K562 (cell line): ENCODE measurements around the gene FBXW11. TPM values are rescaled to one million over a fixed set of nuclear protein-coding genes. Genes with fewer than 3 reads are reported as not detected.

Experiments used
- ATAC-seq: fragments of 200-7000 bp; cut with Tn5 transposase; 3 replicates; pipeline ENCODE4 v1.9.1; 2020; ENCODE audit warnings: moderate library complexity
- BruUV-seq: library from RNA; stranded (reverse); fragments of 400-500 nt; replicated peaks from 2 replicates; lab custom pipeline; 2021; lab: Mats Ljungman, UMichigan
- CTCF ChIA-PET: fragments of 300-600 bp; formaldehyde crosslinking; extraction: SDS; loops from one replicate; lab custom pipeline; 2021; ENCODE audit warnings: low intra/inter-chr PET ratio; lab: Yijun Ruan, JAX
- POLR2A ChIA-PET: fragments of 300-600, 350-650 bp; sonication (Branson Sonifier 250); formaldehyde crosslinking; extraction: SDS; loops from one replicate; lab custom pipeline; 2021; ENCODE audit warnings: antibody characterized with exemption, inconsistent platforms; lab: Yijun Ruan, JAX
- DNase-seq, 4 experiments: peaks; one replicate each; pipeline versions ENCODE4 v3.0.0 to v3.0.0-alpha.2; 2011 to 2018; ENCODE audit warnings: low spot score in 3 of 4, mixed read lengths in 3 of 4; ENCODE audit errors: extremely low read depth in 1 of 4
- FAIRE-seq: peaks from 2 replicates; lab custom pipeline; 2011; peaks lifted over from hg19 to GRCh38; lab: Jason Lieb, UNC
- H2AFZ ChIP-seq: 2 replicates; pipeline ENCODE4 v1.6.0; 2011; ENCODE audit warnings: low read depth, low read length, control low read depth, inconsistent platforms
- H3K27ac ChIP-seq: fragments of 200-600 bp; 3 replicates; pipeline ENCODE4 v1.8.0; 2011; ENCODE audit warnings: low read depth, mild to moderate bottlenecking, control low read depth, inconsistent platforms, low read length, moderate library complexity, mixed read lengths; ENCODE audit errors: extremely low read depth
- H3K27me3 ChIP-seq, 2 experiments: fragments of 300-600 bp in 1 of 2; 2 replicates in 1 of 2; 3 replicates in 1 of 2; pipeline versions ENCODE4 v1.6.0 to v1.8.0; 2011; ENCODE audit warnings: inconsistent platforms in 2 of 2, low read length in 2 of 2, mild to moderate bottlenecking in 1 of 2, mixed read lengths in 1 of 2, moderate library complexity in 1 of 2; ENCODE audit not compliant: control insufficient read depth in 2 of 2, insufficient read depth in 2 of 2
- H3K36me3 ChIP-seq: fragments of 300-600 bp; 3 replicates; pipeline ENCODE4 v1.8.0; 2011; ENCODE audit warnings: mild to moderate bottlenecking, low read length, inconsistent platforms; ENCODE audit not compliant: control insufficient read depth, insufficient read depth
- H3K4me1 ChIP-seq, 2 experiments: fragments of 200-600 bp in 1 of 2; replicated peaks in 1 of 2; 2 replicates in 1 of 2; 3 replicates in 1 of 2; pipeline versions ENCODE4 v1.5.1 to v1.8.0; 2011; ENCODE audit warnings: inconsistent platforms in 2 of 2, low read length in 2 of 2, mild to moderate bottlenecking in 1 of 2, mixed read lengths in 1 of 2, moderate library complexity in 1 of 2; ENCODE audit not compliant: control insufficient read depth in 2 of 2, insufficient read depth in 2 of 2
- H3K4me2 ChIP-seq: 2 replicates; pipeline ENCODE4 v1.6.1; 2011; ENCODE audit warnings: low read length, control low read depth, inconsistent platforms, mixed read lengths; ENCODE audit not compliant: insufficient read depth
- H3K4me3 ChIP-seq: fragments of 200-600 bp; sonication (generic), shearing (Covaris generic); 2 replicates; pipeline ENCODE4 v1.5.1; 2016; ENCODE audit warnings: control low read depth, inconsistent platforms
- H3K79me2 ChIP-seq: fragments of 200-600 bp; 3 replicates; pipeline ENCODE4 v1.8.0; 2011; ENCODE audit warnings: low read length, inconsistent platforms; ENCODE audit not compliant: control insufficient read depth, insufficient read depth
- H3K9ac ChIP-seq, 2 experiments: 2 replicates each; pipeline versions ENCODE4 v1.6.0 to v1.6.1; 2011; ENCODE audit warnings: low read depth in 2 of 2, low read length in 2 of 2, control low read depth in 1 of 2, inconsistent platforms in 1 of 2, mild to moderate bottlenecking in 1 of 2, mixed read lengths in 1 of 2; ENCODE audit not compliant: insufficient read depth in 1 of 2
- H3K9me1 ChIP-seq: one replicate; pipeline ENCODE4 v1.6.0; 2011; ENCODE audit warnings: inconsistent platforms, mild to moderate bottlenecking, low read length, moderate library complexity; ENCODE audit not compliant: control insufficient read depth, insufficient read depth
- H3K9me3 ChIP-seq: replicated peaks from 2 replicates; pipeline ENCODE4 v1.5.1; 2011; ENCODE audit warnings: low read depth, low read length, inconsistent platforms; ENCODE audit not compliant: control insufficient read depth, insufficient read depth
- H4K20me1 ChIP-seq: replicated peaks from 2 replicates; pipeline ENCODE4 v1.6.1; 2011; ENCODE audit warnings: low read length, inconsistent platforms, mixed read lengths; ENCODE audit not compliant: control insufficient read depth, insufficient read depth
- ATF1 ChIP-seq, 2 experiments: fragments of 450-650 bp in 1 of 2; IDR thresholded peaks; 2 replicates each; pipeline ENCODE4 v1.6.1; 2016; ENCODE audit warnings: missing compliant biosample characterization in 1 of 2, missing genetic modification characterization in 1 of 2
- CEBPB ChIP-seq: fragments of 450-650 bp; IDR thresholded peaks from 2 replicates; pipeline ENCODE4 v1.6.1; 2016; ENCODE audit warnings: missing genetic modification characterization, missing compliant biosample characterization
- RBM34 ChIP-seq: fragments of 200-400 bp; formaldehyde crosslinking; IDR thresholded peaks from 2 replicates; pipeline ENCODE4 v1.6.1; 2018; ENCODE audit warnings: low read length, borderline replicate concordance; ENCODE audit not compliant: insufficient read depth
- SP2 ChIP-seq: IDR thresholded peaks from 2 replicates; pipeline ENCODE4 v1.6.1; 2011; ENCODE audit warnings: mild to moderate bottlenecking, low read depth, low read length, moderate library complexity; ENCODE audit not compliant: poor library complexity, severe bottlenecking; ENCODE audit errors: extremely low read depth
- SRSF1 ChIP-seq: fragments of 200-400 bp; formaldehyde crosslinking; IDR thresholded peaks from 2 replicates; pipeline ENCODE4 v1.6.1; 2017; ENCODE audit warnings: mild to moderate bottlenecking, low read depth, low read length, moderate library complexity
- STAG1 ChIP-seq: sonication (generic); formaldehyde crosslinking; IDR thresholded peaks from 2 replicates; pipeline ENCODE4 v1.5.0; 2020; ENCODE audit warnings: missing genetic modification reagents, borderline replicate concordance
- THAP7 ChIP-seq: fragments of 250-450 bp; sonication (Bioruptor Pico); IDR thresholded peaks from 2 replicates; pipeline ENCODE4 v1.5.0; 2021
- ZNF431 ChIP-seq: sonication (generic); formaldehyde crosslinking; IDR thresholded peaks from 2 replicates; pipeline ENCODE4 v1.8.0; 2022; ENCODE audit warnings: mild to moderate bottlenecking, missing genetic modification reagents
- ZNF444 ChIP-seq: fragments of 250-450 bp; sonication (Bioruptor Pico); IDR thresholded peaks from 2 replicates; pipeline ENCODE4 v1.4.0; 2020; ENCODE audit warnings: mild to moderate bottlenecking, moderate library complexity
- ZNF644 ChIP-seq: fragments of 200-800 bp; sonication (Bioruptor generic); IDR thresholded peaks from 2 replicates; pipeline ENCODE4 v1.6.1; 2016; ENCODE audit warnings: low read depth, missing genetic modification characterization, missing compliant biosample characterization
- WGBS: fragments of 100-300 bp; shearing (Covaris generic); methylation state at CpG from one replicate; pipeline ENCODE4 v1.1.6; 2016; ENCODE audit warnings: low coverage, mixed read lengths; ENCODE audit not compliant: insufficient coverage; ENCODE audit errors: missing lambda C conversion rate; 5-methylcytosine and 5-hydroxymethylcytosine counted together
- in situ Hi-C: fragments of 300-500 bp; cut with MboI; formaldehyde crosslinking; loops from 4 replicates; pipeline ENCODE4 v1.15.0; 2018; ENCODE audit warnings: inconsistent platforms, mixed read lengths
- intact Hi-C: fragments of 100-400 bp; cut with micrococcal nuclease; formaldehyde crosslinking; loops from 2 replicates; pipeline ENCODE4 v1.14.2; 2022
- polyA plus RNA-seq, 8 experiments: library from polyadenylated mRNA; depleted of rRNA in 4 of 8; stranded (reverse) in 5 of 8; unstranded in 3 of 8; fragments of >200 nt; fragmentation: Nextera tagmentation in 2 of 8; fragmentation: Illumina TruSeq in 1 of 8; extraction: Ambion mirVana in 2 of 8; extraction: Trizol in 1 of 8; gene quantifications; 2 replicates each; pipeline versions ENCODE4 v1.2.1 to v1.2.3, GENCODE V29; 2011 to 2014; ENCODE audit warnings: inconsistent platforms in 1 of 8, missing spikeins in 1 of 8
- total RNA-seq, 7 experiments: library from RNA; depleted of rRNA in 6 of 7; stranded (reverse); fragments of >200 nt in 6 of 7; fragmentation: Illumina TruSeq in 2 of 7; extraction: Trizol in 2 of 7; gene quantifications; 2 replicates each; pipeline versions ENCODE4 v1.2.1 to v1.2.3, GENCODE V29; 2011 to 2021; ENCODE audit warnings: low replicate concordance in 1 of 7
- TF ChIP-seq, protein P1 (sequence below), 2 experiments: fragments of 450-650 bp in 1 of 2; sonication (generic) in 1 of 2; formaldehyde crosslinking in 1 of 2; IDR thresholded peaks; 2 replicates each; pipeline versions ENCODE4 v1.7.1 to v1.9.0; 2016 to 2022; ENCODE audit warnings: inconsistent platforms in 1 of 2, mild to moderate bottlenecking in 1 of 2, missing genetic modification reagents in 1 of 2

The FBXW11 gene
- total and polyA plus RNA-seq, 9 of the 15 experiments (the other 6 are each of a cell fraction or from before 2014, with no cell fraction given) = 3.0 to 28.6 (median 23.6) TPM

GRCh38 chr5:171961117-171961516, 45.3 kb downstream of the FBXW11 start:
- 67% methylated on average over 3 of the region's 3 CpGs for WGBS
- peaks cover 0 to 4% of the 10 kb centered on the region in 2 experiments; a peak in 2 of 5 replicates for H3K4me1 ChIP-seq
- intact Hi-C loops (no loop called here), in situ Hi-C loops (no loop called here)
- H3K36me3 ChIP-seq = no peaks in the 10 kb centered on the region
- peaks cover 65% of the 10 kb centered on the region for H3K79me2 ChIP-seq
- no peak overlapping the region for H3K4me2 ChIP-seq
- ATAC-seq = peak; percentile 52
- ChIA-PET CTCF (no interaction called here), POLR2A (interaction anchor here (1.9 kb wide), 1 partner anchor 16 kb away, joined by 5 read pairs; no protein-coding TSS in a partner anchor)
- no peak overlapping the region for H2AFZ ChIP-seq
- no peak for DNase-seq
- H3K27ac ChIP-seq = no peak overlapping the region
- no peaks in the 10 kb centered on the region for H4K20me1 ChIP-seq
- H3K9me1 ChIP-seq = no peaks in the 10 kb centered on the region
- no peak overlapping the region for H3K9ac ChIP-seq
- no TSS peak for BruUV-seq
- no peaks in the 10 kb centered on the region for H3K27me3 ChIP-seq
- FAIRE-seq = no peak
- no peaks in the 10 kb centered on the region for H3K9me3 ChIP-seq
- no peak overlapping the region for H3K4me3 ChIP-seq
- TF ChIP-seq THAP7 (CRISPR knock-in tag) (no peak), ZNF444 (CRISPR knock-in tag) (no peak), ZNF644 (tag) (no peak), CEBPB (tag) (peak; percentile 46; the same call in 1 of the 2 replicates), RBM34 (no peak), ATF1 (CRISPR knock-in tag; IDR thresholded peaks at IDR 0.05) (no peak), ATF1 (tag; IDR thresholded peaks at IDR 0.05) (no peak), ZNF431 (CRISPR knock-in tag) (no peak), SRSF1 (no peak), STAG1 (no peak), SP2 (no peak)
- TF ChIP-seq, protein P1, sequence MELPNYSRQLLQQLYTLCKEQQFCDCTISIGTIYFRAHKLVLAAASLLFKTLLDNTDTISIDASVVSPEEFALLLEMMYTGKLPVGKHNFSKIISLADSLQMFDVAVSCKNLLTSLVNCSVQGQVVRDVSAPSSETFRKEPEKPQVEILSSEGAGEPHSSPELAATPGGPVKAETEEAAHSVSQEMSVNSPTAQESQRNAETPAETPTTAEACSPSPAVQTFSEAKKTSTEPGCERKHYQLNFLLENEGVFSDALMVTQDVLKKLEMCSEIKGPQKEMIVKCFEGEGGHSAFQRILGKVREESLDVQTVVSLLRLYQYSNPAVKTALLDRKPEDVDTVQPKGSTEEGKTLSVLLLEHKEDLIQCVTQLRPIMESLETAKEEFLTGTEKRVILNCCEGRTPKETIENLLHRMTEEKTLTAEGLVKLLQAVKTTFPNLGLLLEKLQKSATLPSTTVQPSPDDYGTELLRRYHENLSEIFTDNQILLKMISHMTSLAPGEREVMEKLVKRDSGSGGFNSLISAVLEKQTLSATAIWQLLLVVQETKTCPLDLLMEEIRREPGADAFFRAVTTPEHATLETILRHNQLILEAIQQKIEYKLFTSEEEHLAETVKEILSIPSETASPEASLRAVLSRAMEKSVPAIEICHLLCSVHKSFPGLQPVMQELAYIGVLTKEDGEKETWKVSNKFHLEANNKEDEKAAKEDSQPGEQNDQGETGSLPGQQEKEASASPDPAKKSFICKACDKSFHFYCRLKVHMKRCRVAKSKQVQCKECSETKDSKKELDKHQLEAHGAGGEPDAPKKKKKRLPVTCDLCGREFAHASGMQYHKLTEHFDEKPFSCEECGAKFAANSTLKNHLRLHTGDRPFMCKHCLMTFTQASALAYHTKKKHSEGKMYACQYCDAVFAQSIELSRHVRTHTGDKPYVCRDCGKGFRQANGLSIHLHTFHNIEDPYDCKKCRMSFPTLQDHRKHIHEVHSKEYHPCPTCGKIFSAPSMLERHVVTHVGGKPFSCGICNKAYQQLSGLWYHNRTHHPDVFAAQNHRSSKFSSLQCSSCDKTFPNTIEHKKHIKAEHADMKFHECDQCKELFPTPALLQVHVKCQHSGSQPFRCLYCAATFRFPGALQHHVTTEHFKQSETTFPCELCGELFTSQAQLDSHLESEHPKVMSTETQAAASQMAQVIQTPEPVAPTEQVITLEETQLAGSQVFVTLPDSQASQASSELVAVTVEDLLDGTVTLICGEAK (IDR thresholded peaks at IDR 0.05) = no peak
- TF ChIP-seq, protein P1 (CRISPR knock-in tag; IDR thresholded peaks at IDR 0.05) = no peak
